GM20431 (cell line): Measurements from ENCODE around the gene TCERG1L.
"Not testable (repeated sequence)": the region's sequence is repeated elsewhere in the genome, so short reads cannot be mapped to it uniquely, and the experiment has no call there.

Experiments used
- in situ Hi-C: fragments of 300-500 bp; cut with MseI, MboI; formaldehyde crosslinking; loops from one replicate; pipeline ENCODE4 v1.15.0; 2020; ENCODE audit warnings: low sequenced_read_pairs; ENCODE audit not compliant: unreplicated experiment

TCERG1L gene

GRCh38 chr10:131136336-131136735 is 175.2 kb downstream of the TCERG1L start:
- in situ Hi-C loops: not testable (repeated sequence)

- in situ Hi-C loops: no loop called here
Observed at GRCh38 chr10:131135716-131136115, 175.8 kb downstream of the TCERG1L start.

GRCh38 chr10:131134651-131135050 is 176.9 kb downstream of the TCERG1L start:
- in situ Hi-C loops: no loop called here

- in situ Hi-C loops: no loop called here
Observed at GRCh38 chr10:131134001-131134576, 177.4 kb downstream of the TCERG1L start.

GRCh38 chr10:131132681-131133080 is 178.8 kb downstream of the TCERG1L start:
- in situ Hi-C loops: no loop called here

- in situ Hi-C loops: no loop called here
Observed at GRCh38 chr10:131131726-131132591, 179.6 kb downstream of the TCERG1L start.

GRCh38 chr10:131130025-131130424 is 181.5 kb downstream of the TCERG1L start:
- in situ Hi-C loops: no loop called here

GRCh38 chr10:131129544-131129943 is 182.0 kb downstream of the TCERG1L start:
- in situ Hi-C loops: no loop called here

- in situ Hi-C loops: no loop called here
Observed at GRCh38 chr10:131128731-131129130, 182.8 kb downstream of the TCERG1L start.

GRCh38 chr10:131127610-131128009 is 183.9 kb downstream of the TCERG1L start:
- in situ Hi-C loops: no loop called here

- in situ Hi-C loops: no loop called here
Observed at GRCh38 chr10:131127138-131127589, 184.4 kb downstream of the TCERG1L start.

GRCh38 chr10:131126321-131127137 is 185.0 kb downstream of the TCERG1L start:
- in situ Hi-C loops: no loop called here

- in situ Hi-C loops: no loop called here
Observed at GRCh38 chr10:131125511-131126225, 185.9 kb downstream of the TCERG1L start.

- in situ Hi-C loops: no loop called here
Observed at GRCh38 chr10:131124945-131125344, 186.6 kb downstream of the TCERG1L start.

- in situ Hi-C loops: no loop called here
Observed at GRCh38 chr10:131123496-131123895, 188.0 kb downstream of the TCERG1L start.

- in situ Hi-C loops: no loop called here
Observed at GRCh38 chr10:131121511-131122035, 189.9 kb downstream of the TCERG1L start.

GRCh38 chr10:131119626-131120355 is 191.7 kb downstream of the TCERG1L start:
- in situ Hi-C loops: no loop called here

GRCh38 chr10:131117416-131118212 is 193.9 kb downstream of the TCERG1L start:
- in situ Hi-C loops: no loop called here
